Body of pancreas (tissue), 4 donors: ENCODE results near the gene PGAM2. TPM values are rescaled to one million over a fixed set of nuclear protein-coding genes. Genes with fewer than 3 reads are reported as not detected.

Experiments used
- ATAC-seq: fragments of 150-250 bp; one replicate; pipeline ENCODE4 v1.9.1; 2016
- DNase-seq, 4 donors: peaks; one replicate each; pipeline ENCODE4 v3.0.0-alpha.2; 2019
- H3K27ac ChIP-seq, 4 donors: fragments of 200-600 bp; sonication (generic); 1 replicate in 3 of 4; 2 replicates in 1 of 4; pipeline versions ENCODE4 v1.5.1 to v1.6.1; 2016 to 2019; ENCODE audit warnings: mild to moderate bottlenecking in 1 of 4, mixed read lengths in 1 of 4, moderate library complexity in 1 of 4
- H3K27me3 ChIP-seq, 2 donors: fragments of 200-600 bp; sonication (generic); one replicate each; pipeline ENCODE4 v1.6.0; 2016; ENCODE audit warnings: mild to moderate bottlenecking in 1 of 2
- H3K36me3 ChIP-seq, 2 donors: fragments of 200-600 bp; sonication (generic); replicated peaks in 1 of 2; 2 replicates each; pipeline ENCODE4 v1.5.1; 2016; ENCODE audit warnings: low read depth in 2 of 2; ENCODE audit not compliant: insufficient read depth in 1 of 2
- H3K4me1 ChIP-seq: fragments of 200-600 bp; sonication (generic); one replicate; pipeline ENCODE4 v1.6.0; 2016
- H3K4me3 ChIP-seq, 2 donors: fragments of 200-600 bp; sonication (generic); 1 replicate in 1 of 2; 2 replicates in 1 of 2; pipeline ENCODE4 v1.5.1; 2016 to 2019
- H3K9me3 ChIP-seq, 3 donors: fragments of 200-600 bp; sonication (generic); 1 replicate in 2 of 3; 2 replicates in 1 of 3; pipeline ENCODE4 v1.5.1; 2016
- POLR2A ChIP-seq, 3 donors: fragments of 450-650 bp; IDR thresholded peaks; one replicate each; pipeline ENCODE4 v1.6.1; 2016; ENCODE audit warnings: antibody characterized with exemption in 3 of 3, mild to moderate bottlenecking in 2 of 3
- WGBS, 2 donors: methylation state at CpG; one replicate each; pipeline ENCODE4 v1.1.5; 2017; 5-methylcytosine and 5-hydroxymethylcytosine counted together
- intact Hi-C: fragments of 100-400 bp; cut with DNase I; formaldehyde crosslinking; loops from one replicate; pipeline ENCODE4 v1.15.1; 2023
- total RNA-seq, 2 donors: library from RNA; depleted of rRNA; stranded (reverse); fragments of >200 nt; gene quantifications; one replicate each; pipeline ENCODE4 v1.1.0, GENCODE V29; 2016
- TF ChIP-seq, protein P1 (sequence below), 7 experiments: fragments of 450-650 bp in 4 of 7; fragments of 200-600 bp in 3 of 7; sonication (generic) in 3 of 7; IDR thresholded peaks; one replicate each; pipeline ENCODE4 v1.5.1; 2016 to 2019; ENCODE audit warnings: antibody characterized with exemption in 7 of 7

Gene PGAM2
- total RNA-seq, 2 donors from 2014 or later = 1.6 TPM; not detected in 1

DNA sequence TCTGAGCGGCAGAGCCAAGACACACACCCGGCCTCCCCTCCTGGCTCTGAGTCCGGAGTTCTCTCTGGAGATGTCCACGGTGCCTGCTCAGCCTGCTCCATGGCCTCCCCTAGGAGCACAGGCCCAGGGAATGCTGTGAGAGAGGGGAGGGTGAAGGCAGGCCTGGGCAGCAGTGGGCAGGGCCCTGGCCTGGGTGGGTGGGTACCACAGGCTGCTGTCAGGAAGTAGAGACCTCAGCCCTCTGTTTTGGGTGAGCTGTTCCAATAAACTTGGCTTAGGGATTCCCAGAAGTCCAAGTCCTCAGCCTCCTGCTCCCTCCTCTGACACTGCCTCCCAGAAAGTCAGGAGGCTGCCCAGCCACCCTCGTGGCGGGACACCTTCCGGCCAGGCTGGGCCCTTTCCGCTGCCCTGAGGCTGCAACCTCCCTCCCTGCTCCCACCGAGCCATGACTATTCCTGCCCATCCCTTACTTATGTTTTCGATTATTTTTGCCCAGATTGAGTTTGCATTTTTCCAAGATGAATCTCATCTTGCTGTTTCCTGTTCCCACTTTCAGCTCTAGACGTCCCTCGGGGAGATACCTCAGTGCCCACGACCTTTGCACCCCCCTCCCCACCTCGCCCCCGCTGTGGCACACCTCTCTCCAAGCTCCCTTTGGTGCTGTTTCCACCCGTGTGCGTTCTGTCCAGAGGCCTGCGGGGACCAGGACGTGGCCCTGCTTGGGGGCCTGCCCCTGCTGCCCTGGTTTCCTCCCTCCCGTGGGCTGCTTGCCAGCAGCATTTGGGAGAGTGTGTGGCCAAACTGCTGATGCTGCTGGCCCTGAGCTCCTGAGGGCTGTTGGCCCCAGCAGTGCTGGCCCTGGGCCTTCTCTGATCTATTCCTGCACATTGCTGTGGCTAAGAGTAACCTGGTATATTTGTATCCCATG is 22.8 kb upstream of the PGAM2 start:
- ATAC-seq = peak; percentile 45
- no peaks in the 10 kb centered on the region for H3K9me3 ChIP-seq
- H3K36me3 ChIP-seq = no peaks in the 10 kb centered on the region
- no peaks in the 10 kb centered on the region for H3K4me1 ChIP-seq
- DNase-seq = no peak
- WGBS, 2 donors = 52 to 58% methylated on average over 17 to 18 of the region's 20 CpGs
- TF ChIP-seq, protein P1, sequence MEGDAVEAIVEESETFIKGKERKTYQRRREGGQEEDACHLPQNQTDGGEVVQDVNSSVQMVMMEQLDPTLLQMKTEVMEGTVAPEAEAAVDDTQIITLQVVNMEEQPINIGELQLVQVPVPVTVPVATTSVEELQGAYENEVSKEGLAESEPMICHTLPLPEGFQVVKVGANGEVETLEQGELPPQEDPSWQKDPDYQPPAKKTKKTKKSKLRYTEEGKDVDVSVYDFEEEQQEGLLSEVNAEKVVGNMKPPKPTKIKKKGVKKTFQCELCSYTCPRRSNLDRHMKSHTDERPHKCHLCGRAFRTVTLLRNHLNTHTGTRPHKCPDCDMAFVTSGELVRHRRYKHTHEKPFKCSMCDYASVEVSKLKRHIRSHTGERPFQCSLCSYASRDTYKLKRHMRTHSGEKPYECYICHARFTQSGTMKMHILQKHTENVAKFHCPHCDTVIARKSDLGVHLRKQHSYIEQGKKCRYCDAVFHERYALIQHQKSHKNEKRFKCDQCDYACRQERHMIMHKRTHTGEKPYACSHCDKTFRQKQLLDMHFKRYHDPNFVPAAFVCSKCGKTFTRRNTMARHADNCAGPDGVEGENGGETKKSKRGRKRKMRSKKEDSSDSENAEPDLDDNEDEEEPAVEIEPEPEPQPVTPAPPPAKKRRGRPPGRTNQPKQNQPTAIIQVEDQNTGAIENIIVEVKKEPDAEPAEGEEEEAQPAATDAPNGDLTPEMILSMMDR (IDR thresholded peaks at IDR 0.05) = no peak
- no peak for TF ChIP-seq POLR2A (IDR thresholded peaks at IDR 0.05)
- H3K27me3 ChIP-seq = no peaks in the 10 kb centered on the region
- peak overlapping the region in 2 of 4 donors; percentile 36 to 52 for H3K27ac ChIP-seq
- no peak overlapping the region for H3K4me3 ChIP-seq
- intact Hi-C loops = no loop called here

DNA sequence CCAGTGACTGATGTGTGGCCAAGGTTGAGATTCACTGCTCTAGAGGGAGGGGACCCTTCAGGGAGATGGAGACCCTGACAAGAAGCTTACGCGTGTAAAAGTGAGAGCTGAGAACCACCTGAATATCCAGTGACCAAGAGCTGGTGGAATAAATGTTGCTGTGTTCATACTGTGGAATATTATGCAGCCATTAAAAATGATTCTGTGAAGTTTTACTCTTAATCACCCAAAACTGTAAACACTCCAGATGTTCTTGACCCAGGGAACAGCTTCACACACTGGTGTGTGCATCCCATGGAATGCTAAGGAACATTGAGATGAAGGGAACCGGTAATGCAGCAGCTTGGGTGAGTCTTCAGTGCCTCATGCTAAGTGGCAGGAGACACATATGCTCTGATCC is 21.3 kb upstream of the PGAM2 start:
- Histone ChIP-seq H3K27ac (no peak overlapping the region), H3K9me3 (no peaks in the 10 kb centered on the region), H3K27me3 (no peaks in the 10 kb centered on the region), H3K4me1 (peaks cover under 1% of the 10 kb centered on the region), H3K4me3 (no peak overlapping the region), H3K36me3 (no peaks in the 10 kb centered on the region)
- no peak for ATAC-seq
- WGBS, 2 donors = 97% methylated on average over 3 of the region's 3 CpGs
- intact Hi-C loops = no loop called here
- DNase-seq = no peak
- TF ChIP-seq POLR2A (IDR thresholded peaks at IDR 0.05) = no peak
- TF ChIP-seq, protein P1 (IDR thresholded peaks at IDR 0.05) = no peak

DNA sequence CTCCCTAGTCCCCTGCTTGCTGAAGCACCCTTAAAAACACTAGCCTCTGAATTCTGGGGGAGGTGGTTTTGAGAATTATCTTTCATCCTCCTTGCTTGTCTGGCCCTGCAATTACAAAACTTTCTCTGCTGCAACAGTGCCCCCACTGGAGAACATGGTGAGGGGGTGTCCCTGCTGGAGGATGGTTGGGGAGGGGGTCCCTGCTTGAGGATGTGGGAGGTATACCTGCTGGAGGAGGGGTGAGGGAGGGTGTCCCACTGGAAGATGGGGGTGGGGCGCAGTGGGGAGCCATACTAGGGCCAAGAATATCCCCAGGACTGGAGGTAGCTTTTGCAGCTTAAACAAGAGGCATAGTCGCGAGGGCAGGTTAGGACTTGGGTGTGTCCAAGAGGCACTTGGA is 20.2 kb upstream of the PGAM2 start:
- no peaks in the 10 kb centered on the region for H3K27me3 ChIP-seq
- TF ChIP-seq, protein P1 (IDR thresholded peaks at IDR 0.05) = no peak
- no peak for TF ChIP-seq POLR2A (IDR thresholded peaks at IDR 0.05)
- WGBS, 2 donors = 80 to 87% methylated on average over 1 to 3 of the region's 3 CpGs
- DNase-seq (no peak), ATAC-seq (no peak)
- H3K9me3 ChIP-seq = no peaks in the 10 kb centered on the region
- H3K27ac ChIP-seq = no peak overlapping the region
- no peak overlapping the region for H3K4me3 ChIP-seq
- H3K36me3 ChIP-seq = no peaks in the 10 kb centered on the region
- peaks cover 12% of the 10 kb centered on the region for H3K4me1 ChIP-seq
- intact Hi-C loops = no loop called here

DNA sequence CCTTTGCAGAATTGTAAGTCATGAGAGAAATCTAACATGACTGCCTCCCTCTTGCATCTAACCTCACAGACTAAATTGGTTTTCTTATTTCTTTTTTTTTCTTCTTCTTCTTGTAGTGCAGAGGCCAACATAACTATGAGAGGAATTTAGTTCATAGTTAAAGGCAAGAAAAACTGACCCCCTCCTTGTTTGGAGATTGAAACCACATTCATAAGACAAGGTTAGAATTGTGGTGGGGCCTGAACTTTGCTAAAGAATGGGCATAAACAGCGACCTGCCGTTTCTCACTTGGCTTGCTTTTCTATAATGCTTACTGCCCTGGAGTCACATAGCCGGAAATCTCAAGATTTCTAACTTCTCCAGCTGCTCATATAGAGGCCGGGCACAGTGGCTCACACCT is 19.3 kb upstream of the PGAM2 start:
- no peak for DNase-seq
- Histone ChIP-seq H3K4me3 (no peak overlapping the region), H3K9me3 (no peaks in the 10 kb centered on the region), H3K27ac (no peak overlapping the region), H3K27me3 (no peaks in the 10 kb centered on the region), H3K36me3 (peaks cover 0 to under 1% of the 10 kb centered on the region in 2 donors), H3K4me1 (peaks cover 19% of the 10 kb centered on the region)
- no peak for TF ChIP-seq POLR2A (IDR thresholded peaks at IDR 0.05)
- TF ChIP-seq, protein P1 (IDR thresholded peaks at IDR 0.05) = no peak
- intact Hi-C loops = no loop called here
- whole genome bisulfite sequencing, 2 donors = 68 to 72% methylated on average over 4 of the region's 4 CpGs
- ATAC-seq = no peak
